CD1c-positive myeloid dendritic cell (primary cell): ENCODE results near the gene PCDHB2.
"Not testable (repeated sequence)": the region's sequence is repeated elsewhere in the genome, so short reads cannot be mapped to it uniquely, and the experiment has no call there.

Experiments
- DNase-seq: peaks from one replicate; pipeline ENCODE4 v3.0.0-alpha.2; 2016; ENCODE audit errors: extremely low spot score

The PCDHB2 gene

GRCh38 chr5:141094481-141095262, at the start of gene PCDHB2:
TSS of gene PCDHB2 (plus strand) at chr5:141094615. CDS start at chr5:141094791, 176 bp downstream.
- no peak for DNase-seq

GRCh38 chr5:141050622-141051520, 43.5 kb upstream of the PCDHB2 start, which contains the start of gene PCDHB1:
TSS of gene PCDHB1 (plus strand) at chr5:141051374. CDS start at chr5:141051471, 97 bp downstream.
- no peak for DNase-seq

- DNase-seq = no peak
Measured at GRCh38 chr5:141051521-141051866, 42.9 kb upstream of the PCDHB2 start.

GRCh38 chr5:141077826-141078225, 16.6 kb upstream of the PCDHB2 start:
- DNase-seq = no peak

- DNase-seq = no peak
Measured at GRCh38 chr5:141082228-141082627, 12.2 kb upstream of the PCDHB2 start.

- DNase-seq = no peak
Measured at GRCh38 chr5:141084487-141084989, 9.9 kb upstream of the PCDHB2 start.

GRCh38 chr5:141095263-141095641, 837 bp downstream of the PCDHB2 start:
- DNase-seq = no peak

- DNase-seq = not testable (repeated sequence)
Measured at GRCh38 chr5:141096181-141096580, 1.8 kb downstream of the PCDHB2 start.

- not testable (repeated sequence) for DNase-seq
Measured at GRCh38 chr5:141096586-141096985, 2.2 kb downstream of the PCDHB2 start.

GRCh38 chr5:141100243-141100805, 5.9 kb downstream of the PCDHB2 start, which contains the start of gene PCDHB3:
TSS of gene PCDHB3 (plus strand) at chr5:141100473. CDS start at chr5:141100650, 177 bp downstream.
- no peak for DNase-seq

GRCh38 chr5:141101059-141101458, 6.6 kb downstream of the PCDHB2 start:
- no peak for DNase-seq

- not testable (repeated sequence) for DNase-seq
Measured at GRCh38 chr5:141102070-141102469, 7.7 kb downstream of the PCDHB2 start.

GRCh38 chr5:141102471-141102870, 8.1 kb downstream of the PCDHB2 start:
- not testable (repeated sequence) for DNase-seq

- DNase-seq = no peak
Measured at GRCh38 chr5:141105350-141105749, 10.9 kb downstream of the PCDHB2 start.

- DNase-seq = no peak
Measured at GRCh38 chr5:141119250-141119649, 24.8 kb downstream of the PCDHB2 start.

GRCh38 chr5:141121563-141121962, 27.1 kb downstream of the PCDHB2 start, which contains the start of gene PCDHB4:
TSS of gene PCDHB4 (plus strand) at chr5:141121818. CDS start at chr5:141121999, 181 bp downstream.
- no peak for DNase-seq

GRCh38 chr5:141121985-141122384, 27.6 kb downstream of the PCDHB2 start:
- DNase-seq = no peak

GRCh38 chr5:141123396-141124135, 29.2 kb downstream of the PCDHB2 start:
- DNase-seq = not testable (repeated sequence)

- DNase-seq = no peak
Measured at GRCh38 chr5:141127305-141127704, 32.9 kb downstream of the PCDHB2 start.

GRCh38 chr5:141135030-141135717, 40.8 kb downstream of the PCDHB2 start, which contains the start of gene PCDHB5:
TSS of gene PCDHB5 (plus strand) at chr5:141135206. CDS start at chr5:141135435, 229 bp downstream.
- no peak for DNase-seq
